Left renal cortex interstitium (tissue), 4 donors: ENCODE measurements around the gene HES2. TPM values are rescaled to one million over a fixed set of nuclear protein-coding genes. Genes with fewer than 3 reads are reported as not detected.
"Not testable (repeated sequence)": the region's sequence is repeated elsewhere in the genome, so short reads cannot be mapped to it uniquely, and the experiment has no call there.

Experiments used
- DNase-seq, 4 donors: peaks; one replicate each; pipeline ENCODE4 v3.0.0-alpha.2; 2013; ENCODE audit warnings: low read depth in 4 of 4, low spot score in 2 of 4, missing footprints in 1 of 4
- polyA plus RNA-seq, 4 donors: library from polyadenylated mRNA; unstranded; fragments of 120-200 nt; gene quantifications; one replicate each; pipeline ENCODE4 v1.2.1, GENCODE V29; 2013; ENCODE audit not compliant: insufficient read length in 4 of 4

Gene HES2
- polyA plus RNA-seq, 4 donors, result 0.23 to 0.84 (median 0.39) TPM

GRCh38 chr1:6419397-6419803 lies 319 bp downstream of the HES2 start:
- no peak for DNase-seq

GRCh38 chr1:6418668-6419396 lies 887 bp downstream of the HES2 start:
- no peak for DNase-seq

- no peak for DNase-seq
Observed at GRCh38 chr1:6417961-6418667, 1.6 kb downstream of the HES2 start.

- no peak for DNase-seq
Observed at GRCh38 chr1:6416906-6417305, 2.8 kb downstream of the HES2 start.

GRCh38 chr1:6416295-6416656 lies 3.4 kb downstream of the HES2 start:
- DNase-seq, result no peak

GRCh38 chr1:6414881-6415626 lies 4.7 kb downstream of the HES2 start:
- DNase-seq, result no peak

- DNase-seq, result no peak
Observed at GRCh38 chr1:6414443-6414844, 5.3 kb downstream of the HES2 start.

- DNase-seq, result no peak
Observed at GRCh38 chr1:6412896-6413295, 6.8 kb downstream of the HES2 start.

GRCh38 chr1:6410248-6410893 lies 9.3 kb downstream of the HES2 start:
- DNase-seq, result no peak

GRCh38 chr1:6409733-6410132 lies 10.0 kb downstream of the HES2 start:
- no peak for DNase-seq

- no peak for DNase-seq
Observed at GRCh38 chr1:6409053-6409452, 10.7 kb downstream of the HES2 start.

- no peak for DNase-seq
Observed at GRCh38 chr1:6408023-6408422, 11.7 kb downstream of the HES2 start.

- DNase-seq, result no peak
Observed at GRCh38 chr1:6401673-6402072, 18.0 kb downstream of the HES2 start.

GRCh38 chr1:6399294-6399693 lies 20.4 kb downstream of the HES2 start:
- no peak for DNase-seq

- DNase-seq, result no peak
Observed at GRCh38 chr1:6397844-6398441, 21.8 kb downstream of the HES2 start.

GRCh38 chr1:6396998-6397397 lies 22.7 kb downstream of the HES2 start:
- no peak for DNase-seq

- DNase-seq, result not testable (repeated sequence)
Observed at GRCh38 chr1:6395781-6396244, 23.9 kb downstream of the HES2 start.

GRCh38 chr1:6395130-6395529 lies 24.6 kb downstream of the HES2 start:
- not testable (repeated sequence) for DNase-seq

- peak; percentile 77 to 87 (median 81) for DNase-seq
Observed at GRCh38 chr1:6393400-6394187, 26.1 kb downstream of the HES2 start, which contains the start of gene ACOT7. Gene ACOT7 (minus strand): TSS chr1:6393767. CDS start chr1:6393399, 368 bp downstream.
